Stimulated activated CD8-positive, alpha-beta memory T cell treated with anti-CD3 and anti-CD28 coated beads, Interleukin-4, amount 100 ng/mL, for 1 hour (primary cell): ENCODE data around the gene LAMB3.
A peak's percentile ranks its signal among the peaks of the same experiment; 100 is the strongest.

ENCODE experiments used
- DNase-seq, 2 donors: peaks; one replicate each; pipeline ENCODE4 v3.0.0-alpha.2; 2020; ENCODE audit warnings: low read depth in 2 of 2, low spot score in 1 of 2

LAMB3 gene

DNA sequence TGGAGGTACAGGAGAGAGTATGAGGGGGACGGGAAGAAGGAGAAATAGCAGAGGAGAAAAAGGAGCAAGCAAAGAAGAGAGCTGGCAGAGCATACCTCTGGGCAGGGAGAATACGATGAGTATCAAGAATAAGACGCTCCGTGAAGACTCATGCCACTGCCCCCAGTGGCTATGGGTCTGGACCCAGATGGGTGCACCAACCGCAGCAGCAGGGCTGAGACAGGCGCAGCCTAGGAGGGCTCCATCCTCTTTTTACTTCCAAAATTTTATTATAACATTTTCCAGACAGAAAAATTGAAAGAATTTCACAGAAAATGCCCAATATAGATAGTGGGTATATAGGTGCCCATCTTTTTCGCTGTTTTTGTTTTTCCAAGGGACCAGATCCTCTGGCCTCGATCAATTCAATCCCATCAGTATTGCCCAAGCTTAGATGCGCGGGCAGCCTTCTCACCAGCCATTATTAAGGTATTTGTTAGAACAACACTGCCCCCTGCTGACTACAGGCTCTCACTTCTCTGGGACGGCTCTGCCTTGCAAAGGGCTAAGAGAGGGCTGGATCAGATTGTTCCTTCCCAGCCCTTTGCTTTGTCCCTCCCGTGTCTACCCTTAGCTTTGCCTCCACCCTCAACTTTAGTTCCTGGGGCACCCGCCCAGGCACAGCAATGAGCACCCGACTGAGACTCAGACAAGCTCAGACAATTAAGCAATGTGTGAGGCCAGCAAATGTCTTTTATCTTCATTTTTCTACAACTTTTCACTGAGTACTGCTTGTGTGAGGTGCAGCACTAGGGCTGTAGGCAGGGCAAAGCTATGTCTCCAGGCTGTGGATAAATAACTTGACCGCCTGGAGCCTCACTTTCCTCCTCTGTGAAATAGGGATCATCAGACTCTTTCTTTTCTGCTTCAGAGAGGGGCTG is 86.2 kb downstream of the LAMB3 start:
- DNase-seq = peak; percentile 28 to 31
